Measurements from ENCODE around the gene SH3TC1. TPM values are rescaled to one million over a fixed set of nuclear protein-coding genes. Genes with fewer than 3 reads are reported as not detected.

Gene SH3TC1
- total and polyA plus RNA-seq, 2 of the 13 experiments (the other 11 are each of a cell fraction or from before 2014, with no cell fraction given): 14.9 to 21.8 TPM

- no peaks in the 10 kb centered on the region; the same call in 1 of the 2 replicates for H4K20me1 ChIP-seq (ENCODE audit: insufficient read depth, low read length)
- H3K79me2 ChIP-seq (ENCODE audit: insufficient read depth, low read length): no peaks in the 10 kb centered on the region
- no peak overlapping the region for H3K4me3 ChIP-seq (replicated peaks in 1 of 3; ENCODE audit: insufficient read depth in 1 of 3, low read depth in 2 of 3, low read length in 3 of 3)
- H3K4me2 ChIP-seq (ENCODE audit: low read depth, low read length): no peak overlapping the region
- in situ Hi-C loops (cut with HindIII; ENCODE audit: extremely low pct_ligation_motif_present, low pct_unique_long_range_greater_than_20kb): no loop called here
- no peak for TF ChIP-seq MTA1 (CRISPR knock-in tag; IDR thresholded peaks at IDR 0.05; ENCODE audit: borderline replicate concordance)
- TF ChIP-seq ZNF567 (CRISPR knock-in tag; IDR thresholded peaks at IDR 0.05; ENCODE audit: borderline replicate concordance): no peak
- no peak for TF ChIP-seq SMAD1 (CRISPR knock-in tag; IDR thresholded peaks at IDR 0.05; ENCODE audit: borderline replicate concordance, low read depth)
- TF ChIP-seq ZNF800 (CRISPR knock-in tag; IDR thresholded peaks at IDR 0.05): no peak
- no peak for TF ChIP-seq DRAP1 (CRISPR knock-in tag; IDR thresholded peaks at IDR 0.05)
- TF ChIP-seq MXD3 (CRISPR knock-in tag; IDR thresholded peaks at IDR 0.05): no peak
- TF ChIP-seq CHCHD3 (CRISPR knock-in tag; IDR thresholded peaks at IDR 0.05): no peak
- TF ChIP-seq MTA3 (CRISPR knock-in tag; IDR thresholded peaks at IDR 0.05): no peak
- no peak for TF ChIP-seq ZNF619 (CRISPR knock-in tag; IDR thresholded peaks at IDR 0.05)
- TF ChIP-seq ZNF205 (CRISPR knock-in tag; IDR thresholded peaks at IDR 0.05): no peak
- no peak for TF ChIP-seq SP140L (CRISPR knock-in tag; IDR thresholded peaks at IDR 0.05; ENCODE audit: borderline replicate concordance)
- no peak for TF ChIP-seq NFKB2 (CRISPR knock-in tag; IDR thresholded peaks at IDR 0.05; ENCODE audit: borderline replicate concordance)
- ATAC-seq: no peak
- H3K27me3 ChIP-seq (ENCODE audit: control insufficient read depth in 1 of 2, insufficient read depth in 2 of 2, low read length in 2 of 2): peaks cover 6 to 42% of the 10 kb centered on the region in 2 experiments; a peak in 4 of 5 replicates
- POLR2A ChIA-PET: no interaction called here
- H2AFZ ChIP-seq (ENCODE audit: low read length): no peak overlapping the region
- H3K27ac ChIP-seq (ENCODE audit: extremely low read length, insufficient read depth, low read length): no peak overlapping the region
- H3K4me1 ChIP-seq (ENCODE audit: insufficient read depth, low read length): no peaks in the 10 kb centered on the region
- no peak for FAIRE-seq
- CTCF ChIA-PET (ENCODE audit: low intra/inter-chr PET ratio, low total read pairs): no interaction called here
- H3K9ac ChIP-seq (ENCODE audit: insufficient read depth, low read depth, low read length): no peak overlapping the region
- H3K36me3 ChIP-seq (replicated peaks in 1 of 2; ENCODE audit: control insufficient read depth in 1 of 2, insufficient read depth in 2 of 2, low read length in 2 of 2): no peaks in the 10 kb centered on the region
- H3K9me3 ChIP-seq (ENCODE audit: low read length): no peaks in the 10 kb centered on the region
- intact Hi-C loops (cut with micrococcal nuclease; ENCODE audit: unreplicated experiment): no loop called here
- no peak for DNase-seq (ENCODE audit: low spot score)
- no TSS peak for BruUV-seq (replicated peaks)
- WGBS (ENCODE audit: low lambda C conversion rate): 57% methylated on average over 16 of the region's 18 CpGs
Measured at GRCh38 chr4:8287343-8288280, 88.5 kb downstream of the SH3TC1 start.

All from HepG2 (cell line).